Progenitor cell of endocrine pancreas (in vitro differentiated cells): Measurements from ENCODE around the gene SCAPER. TPM values are rescaled to one million over a fixed set of nuclear protein-coding genes. Genes with fewer than 3 reads are reported as not detected.
"Not testable (repeated sequence)": the region's sequence is repeated elsewhere in the genome, so short reads cannot be mapped to it uniquely, and the experiment has no call there.

Experiments
- DNase-seq: peaks from one replicate; pipeline ENCODE4 v3.0.0; 2021; ENCODE audit warnings: low spot score; ENCODE audit not compliant: unreplicated experiment
- H3K27ac Mint-ChIP-seq: 2 replicates; pipeline ENCODE4 v1.8.0; 2021; ENCODE audit warnings: mild to moderate bottlenecking, moderate library complexity, mixed read lengths
- H3K27me3 Mint-ChIP-seq: 2 replicates; pipeline ENCODE4 v1.8.0; 2021; ENCODE audit warnings: mixed read lengths
- H3K36me3 Mint-ChIP-seq: 2 replicates; pipeline ENCODE4 v1.8.0; 2022; ENCODE audit warnings: mixed read lengths; ENCODE audit not compliant: insufficient read depth
- H3K4me1 Mint-ChIP-seq: 2 replicates; pipeline ENCODE4 v1.8.0; 2021; ENCODE audit warnings: low read depth, mixed read lengths
- H3K4me3 Mint-ChIP-seq: 2 replicates; pipeline ENCODE4 v1.8.0; 2021; ENCODE audit warnings: low read depth, mild to moderate bottlenecking, moderate library complexity, mixed read lengths
- H3K9me3 Mint-ChIP-seq: 2 replicates; pipeline ENCODE4 v1.8.0; 2021; ENCODE audit warnings: low read depth, mixed read lengths
- total RNA-seq: library from RNA; stranded (reverse); gene quantifications from 2 replicates; pipeline ENCODE4 v1.2.1, GENCODE V29; 2021
- TF ChIP-seq, protein P1 (sequence below): fragments of 200-600 bp; sonication (generic); IDR thresholded peaks from one replicate; pipeline ENCODE4 v1.5.0; 2021; ENCODE audit warnings: antibody characterized with exemption, mild to moderate bottlenecking; ENCODE audit not compliant: unreplicated experiment

The SCAPER gene
- total RNA-seq, 1 donor from 2014 or later = 43.1 TPM

DNA sequence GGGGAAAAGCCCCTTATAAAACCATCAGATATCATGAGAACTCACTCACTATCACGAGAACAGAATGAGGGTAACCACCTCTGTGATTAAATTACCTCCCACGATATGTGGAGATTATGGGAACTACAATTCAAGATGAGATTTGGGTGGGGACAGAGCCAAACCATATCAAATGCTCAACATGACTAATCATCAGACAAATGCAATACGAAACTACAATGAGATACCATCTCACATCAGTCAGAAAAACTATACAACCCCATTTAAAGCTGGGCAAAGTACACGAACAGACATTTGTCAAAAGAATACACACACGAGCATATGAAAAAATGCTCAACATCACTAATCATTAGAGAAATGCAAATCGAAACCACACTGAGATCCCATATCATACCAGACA lies 67.7 kb downstream of the SCAPER start:
- Mint-ChIP-seq H3K4me1 (no peaks in the 10 kb centered on the region), H3K4me3 (no peak overlapping the region), H3K9me3 (peaks cover 29% of the 10 kb centered on the region), H3K36me3 (peaks cover 22% of the 10 kb centered on the region), H3K27ac (no peak overlapping the region), H3K27me3 (no peaks in the 10 kb centered on the region)
- DNase-seq = no peak
- TF ChIP-seq, protein P1, sequence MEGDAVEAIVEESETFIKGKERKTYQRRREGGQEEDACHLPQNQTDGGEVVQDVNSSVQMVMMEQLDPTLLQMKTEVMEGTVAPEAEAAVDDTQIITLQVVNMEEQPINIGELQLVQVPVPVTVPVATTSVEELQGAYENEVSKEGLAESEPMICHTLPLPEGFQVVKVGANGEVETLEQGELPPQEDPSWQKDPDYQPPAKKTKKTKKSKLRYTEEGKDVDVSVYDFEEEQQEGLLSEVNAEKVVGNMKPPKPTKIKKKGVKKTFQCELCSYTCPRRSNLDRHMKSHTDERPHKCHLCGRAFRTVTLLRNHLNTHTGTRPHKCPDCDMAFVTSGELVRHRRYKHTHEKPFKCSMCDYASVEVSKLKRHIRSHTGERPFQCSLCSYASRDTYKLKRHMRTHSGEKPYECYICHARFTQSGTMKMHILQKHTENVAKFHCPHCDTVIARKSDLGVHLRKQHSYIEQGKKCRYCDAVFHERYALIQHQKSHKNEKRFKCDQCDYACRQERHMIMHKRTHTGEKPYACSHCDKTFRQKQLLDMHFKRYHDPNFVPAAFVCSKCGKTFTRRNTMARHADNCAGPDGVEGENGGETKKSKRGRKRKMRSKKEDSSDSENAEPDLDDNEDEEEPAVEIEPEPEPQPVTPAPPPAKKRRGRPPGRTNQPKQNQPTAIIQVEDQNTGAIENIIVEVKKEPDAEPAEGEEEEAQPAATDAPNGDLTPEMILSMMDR = no peak

DNA sequence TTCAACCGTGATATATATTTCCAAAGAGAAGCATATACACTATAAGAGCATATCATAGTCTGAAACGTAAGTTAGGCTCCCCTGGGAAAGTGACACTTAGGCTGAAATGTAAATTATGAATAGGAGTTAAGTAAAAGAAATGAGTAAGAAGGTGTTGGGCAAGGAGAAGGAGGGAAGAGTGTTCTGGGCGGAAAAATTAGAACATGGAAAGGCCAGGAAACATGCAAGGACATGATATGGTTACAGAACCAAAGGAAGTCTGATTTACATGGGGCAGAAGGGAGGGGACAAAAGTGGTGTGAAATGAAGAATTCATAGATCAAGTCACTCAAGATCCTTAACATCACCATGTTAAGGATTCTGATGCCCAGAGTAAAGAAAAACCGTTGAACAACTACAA lies 75.2 kb downstream of the SCAPER start:
- no peaks in the 10 kb centered on the region for H3K27me3 Mint-ChIP-seq
- TF ChIP-seq, protein P1 = no peak
- H3K9me3 Mint-ChIP-seq = peaks cover 19% of the 10 kb centered on the region
- H3K36me3 Mint-ChIP-seq = peaks cover 16% of the 10 kb centered on the region
- no peak overlapping the region for H3K4me3 Mint-ChIP-seq
- no peak overlapping the region for H3K27ac Mint-ChIP-seq
- no peaks in the 10 kb centered on the region for H3K4me1 Mint-ChIP-seq
- no peak for DNase-seq

DNA sequence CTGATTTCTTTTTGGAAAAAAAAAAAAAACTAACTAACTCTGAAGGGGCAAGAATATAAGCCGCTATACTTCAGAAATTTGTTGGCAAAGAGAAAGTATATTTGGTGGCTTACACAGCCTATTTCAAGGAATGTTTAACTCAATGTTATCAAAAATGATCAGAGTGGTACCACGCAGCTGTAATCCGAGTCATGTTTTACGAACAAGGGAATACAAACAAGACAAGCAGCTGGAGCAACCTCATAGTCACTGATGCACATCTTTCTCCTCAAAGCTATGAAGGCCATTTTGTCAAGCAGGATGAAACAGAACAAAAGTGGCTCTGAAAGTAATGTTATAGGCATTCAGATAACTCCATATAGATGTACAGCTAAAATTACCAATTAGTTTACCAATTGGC lies 81.2 kb downstream of the SCAPER start:
- TF ChIP-seq, protein P1 = no peak
- peaks cover 3% of the 10 kb centered on the region for H3K9me3 Mint-ChIP-seq
- H3K4me1 Mint-ChIP-seq = no peaks in the 10 kb centered on the region
- no peak overlapping the region for H3K27ac Mint-ChIP-seq
- no peaks in the 10 kb centered on the region for H3K27me3 Mint-ChIP-seq
- DNase-seq = no peak
- no peak overlapping the region for H3K4me3 Mint-ChIP-seq
- peaks cover 5% of the 10 kb centered on the region for H3K36me3 Mint-ChIP-seq

DNA sequence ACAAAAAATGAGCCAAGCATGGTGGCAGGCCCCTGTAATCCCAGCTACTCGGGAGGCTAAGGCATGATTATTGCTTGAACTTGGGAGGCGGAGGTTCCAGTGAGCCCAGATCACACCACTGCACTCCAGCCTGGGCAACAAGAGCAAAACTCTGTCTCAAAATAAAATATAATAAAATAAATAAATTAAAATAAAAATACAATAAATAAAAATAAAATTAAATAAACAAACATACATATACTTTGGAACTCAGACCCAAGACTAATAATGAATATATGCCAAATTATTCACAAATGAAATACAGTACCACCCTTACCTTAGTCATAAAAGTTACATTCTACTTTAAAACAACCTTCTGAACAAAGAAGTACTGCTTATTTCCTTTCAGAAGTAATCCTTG lies 81.8 kb downstream of the SCAPER start:
- no peaks in the 10 kb centered on the region for H3K27me3 Mint-ChIP-seq
- no peak overlapping the region for H3K4me3 Mint-ChIP-seq
- no peak overlapping the region for H3K27ac Mint-ChIP-seq
- TF ChIP-seq, protein P1 = no peak
- DNase-seq = no peak
- H3K36me3 Mint-ChIP-seq = peaks cover 10% of the 10 kb centered on the region
- H3K9me3 Mint-ChIP-seq = peaks cover 9% of the 10 kb centered on the region
- no peaks in the 10 kb centered on the region for H3K4me1 Mint-ChIP-seq

DNA sequence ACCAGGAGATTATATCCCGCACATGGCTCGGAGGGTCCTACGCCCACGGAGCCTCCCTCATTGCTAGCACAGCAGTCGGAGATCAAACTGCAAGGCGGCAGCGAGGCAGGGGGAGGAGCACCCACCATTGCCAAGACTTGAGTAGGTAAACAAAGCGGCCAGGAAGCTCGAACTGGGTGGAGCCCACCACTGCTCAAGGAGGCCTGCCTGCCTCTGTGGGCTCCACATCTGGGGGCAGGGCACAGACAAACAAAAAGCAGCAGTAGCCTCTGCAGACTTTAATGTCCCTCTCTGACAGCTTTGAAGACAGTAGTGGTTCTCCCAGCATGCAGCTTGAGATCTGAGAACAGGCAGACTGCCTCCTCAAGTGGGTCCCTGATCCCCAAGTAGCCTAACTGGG lies 86.2 kb downstream of the SCAPER start:
- Mint-ChIP-seq H3K36me3 (peaks cover 15% of the 10 kb centered on the region), H3K9me3 (peaks cover 15% of the 10 kb centered on the region)
- H3K4me1 Mint-ChIP-seq, H3K27me3 Mint-ChIP-seq, DNase-seq, H3K4me3 Mint-ChIP-seq, H3K27ac Mint-ChIP-seq: not testable (repeated sequence)

DNA sequence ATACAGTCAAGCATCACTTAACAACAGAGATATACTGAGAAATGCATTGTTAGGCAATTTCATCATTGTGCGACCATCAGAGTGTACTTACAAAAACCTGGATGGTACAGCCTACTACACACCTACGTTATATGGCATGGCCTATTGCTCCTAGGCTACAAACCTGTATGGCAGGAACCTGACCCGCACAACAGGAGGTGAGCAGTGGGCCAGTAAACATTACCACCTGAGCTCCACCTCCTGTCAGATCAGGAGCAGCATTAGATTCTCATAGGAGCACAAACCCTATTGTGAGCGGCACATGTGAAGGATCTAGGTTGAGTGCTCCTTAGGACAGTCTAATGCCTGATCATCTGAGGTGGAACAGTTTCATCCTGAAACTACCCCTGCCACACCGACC lies 89.7 kb downstream of the SCAPER start:
- TF ChIP-seq, protein P1 = no peak
- no peaks in the 10 kb centered on the region for H3K27me3 Mint-ChIP-seq
- peaks cover 23% of the 10 kb centered on the region for H3K9me3 Mint-ChIP-seq
- peaks cover 19% of the 10 kb centered on the region for H3K36me3 Mint-ChIP-seq
- DNase-seq = no peak
- H3K27ac Mint-ChIP-seq = no peak overlapping the region
- no peak overlapping the region for H3K4me3 Mint-ChIP-seq
- no peaks in the 10 kb centered on the region for H3K4me1 Mint-ChIP-seq
